H9 (cell line): ENCODE data around the gene TOR1B. TPM values are rescaled to one million over a fixed set of nuclear protein-coding genes. Genes with fewer than 3 reads are reported as not detected.
A peak's percentile ranks its signal among the peaks of the same experiment; 100 is the strongest.

Source experiments
- DNase-seq: peaks from one replicate; pipeline ENCODE4 v3.0.0-alpha.2; 2017
- H2AFZ ChIP-seq: one replicate; pipeline ENCODE4 v1.6.1; 2013; ENCODE audit warnings: mild to moderate bottlenecking, low read length, control low read depth, moderate library complexity
- H2AK5ac ChIP-seq: 2 replicates; pipeline ENCODE4 v1.6.1; 2013; ENCODE audit warnings: low read length, control low read depth, mixed read lengths; ENCODE audit not compliant: insufficient read length
- H2BK120ac ChIP-seq: one replicate; pipeline ENCODE4 v1.6.1; 2013; ENCODE audit warnings: low read depth, mild to moderate bottlenecking, low read length, control low read depth, inconsistent platforms; ENCODE audit not compliant: poor library complexity, severe bottlenecking
- H2BK12ac ChIP-seq: 2 replicates; pipeline ENCODE4 v1.6.1; 2013; ENCODE audit warnings: low read length, control low read depth, mixed read lengths, low read depth; ENCODE audit not compliant: insufficient read length
- H2BK15ac ChIP-seq: 2 replicates; pipeline ENCODE4 v1.6.1; 2013; ENCODE audit warnings: low read depth, low read length, control low read depth
- H2BK20ac ChIP-seq: one replicate; pipeline ENCODE4 v1.6.1; 2013; ENCODE audit warnings: low read depth, mild to moderate bottlenecking, low read length, control low read depth, inconsistent platforms; ENCODE audit not compliant: poor library complexity, severe bottlenecking
- H2BK5ac ChIP-seq: 2 replicates; pipeline ENCODE4 v1.6.1; 2013; ENCODE audit warnings: low read length, control low read depth, mixed read lengths; ENCODE audit not compliant: insufficient read length
- H3K14ac ChIP-seq: 2 replicates; pipeline ENCODE4 v1.6.1; 2013; ENCODE audit warnings: low read length, control low read depth; ENCODE audit not compliant: insufficient read depth
- H3K18ac ChIP-seq: 2 replicates; pipeline ENCODE4 v1.6.1; 2013; ENCODE audit warnings: low read depth, mild to moderate bottlenecking, mixed read lengths, low read length, control low read depth; ENCODE audit not compliant: insufficient read length
- H3K23ac ChIP-seq: 2 replicates; pipeline ENCODE4 v1.6.1; 2013; ENCODE audit warnings: low read length, control low read depth, mixed read lengths, low read depth; ENCODE audit not compliant: insufficient read length
- H3K23me2 ChIP-seq: 2 replicates; pipeline ENCODE4 v1.6.1; 2013; ENCODE audit warnings: low read depth, mild to moderate bottlenecking, mixed read lengths, low read length, control low read depth; ENCODE audit not compliant: insufficient read length, poor library complexity, severe bottlenecking
- H3K27ac ChIP-seq: 2 replicates; pipeline ENCODE4 v1.5.1; 2013; ENCODE audit warnings: low read length, control low read depth, mixed read lengths, low read depth; ENCODE audit not compliant: insufficient read length
- H3K27me3 ChIP-seq: 2 replicates; pipeline ENCODE4 v1.6.1; 2013; ENCODE audit warnings: low read length, control low read depth, inconsistent platforms; ENCODE audit not compliant: insufficient read depth
- H3K4ac ChIP-seq: 2 replicates; pipeline ENCODE4 v1.6.1; 2013; ENCODE audit warnings: low read depth, mild to moderate bottlenecking, control low read depth, inconsistent platforms, low read length, moderate library complexity
- H3K4me1 ChIP-seq: 2 replicates; pipeline ENCODE4 v1.6.1; 2013; ENCODE audit warnings: low read length, control low read depth, inconsistent platforms; ENCODE audit not compliant: insufficient read depth
- H3K4me2 ChIP-seq: 2 replicates; pipeline ENCODE4 v1.6.1; 2013; ENCODE audit warnings: low read length, control low read depth, mixed read lengths; ENCODE audit not compliant: insufficient read length, insufficient read depth
- H3K56ac ChIP-seq: 2 replicates; pipeline ENCODE4 v1.6.1; 2013; ENCODE audit warnings: low read depth, mild to moderate bottlenecking, mixed read lengths, low read length, control low read depth; ENCODE audit not compliant: insufficient read length
- H3K79me1 ChIP-seq: 2 replicates; pipeline ENCODE4 v1.6.1; 2013; ENCODE audit warnings: low read depth, mild to moderate bottlenecking, moderate library complexity, low read length, control low read depth, inconsistent platforms; ENCODE audit not compliant: insufficient read depth, poor library complexity, severe bottlenecking
- H3K79me2 ChIP-seq: 2 replicates; pipeline ENCODE4 v1.6.1; 2013; ENCODE audit warnings: low read length, control low read depth, inconsistent platforms; ENCODE audit not compliant: insufficient read depth
- H3K9ac ChIP-seq: 2 replicates; pipeline ENCODE4 v1.6.1; 2013; ENCODE audit warnings: low read length, control low read depth, mixed read lengths; ENCODE audit not compliant: insufficient read length; ENCODE audit errors: extremely low read depth
- H3K9me3 ChIP-seq: one replicate; pipeline ENCODE4 v1.6.1; 2013; ENCODE audit warnings: low read depth, low read length, inconsistent platforms; ENCODE audit not compliant: control insufficient read depth
- H3T11ph ChIP-seq: one replicate; pipeline ENCODE4 v1.6.1; 2013; ENCODE audit warnings: mild to moderate bottlenecking, low read length, control low read depth, inconsistent platforms
- H4K20me1 ChIP-seq: one replicate; pipeline ENCODE4 v1.6.1; 2013; ENCODE audit not compliant: control insufficient read depth, insufficient read length, insufficient read depth
- H4K5ac ChIP-seq: 2 replicates; pipeline ENCODE4 v1.6.1; 2013; ENCODE audit warnings: low read depth, mild to moderate bottlenecking, mixed read lengths, low read length, control low read depth; ENCODE audit not compliant: insufficient read length
- H4K8ac ChIP-seq: replicated peaks from 2 replicates; pipeline ENCODE4 v1.6.1; 2013; ENCODE audit warnings: low read length, control low read depth, mixed read lengths, low read depth; ENCODE audit not compliant: insufficient read length
- H4K91ac ChIP-seq: 2 replicates; pipeline ENCODE4 v1.6.1; 2013; ENCODE audit warnings: low read depth, mild to moderate bottlenecking, moderate library complexity, mixed read lengths, low read length, control low read depth; ENCODE audit not compliant: insufficient read length
- H3K27ac Mint-ChIP-seq, 3 experiments: 2 replicates in 2 of 3; 3 replicates in 1 of 3; pipeline ENCODE4 v1.8.0; 2020 to 2021; ENCODE audit warnings: mixed read lengths in 3 of 3, mild to moderate bottlenecking in 1 of 3, moderate library complexity in 1 of 3
- H3K27me3 Mint-ChIP-seq: 2 replicates; pipeline ENCODE4 v1.8.0; 2021; ENCODE audit warnings: low read depth, mild to moderate bottlenecking, moderate library complexity, mixed read lengths
- H3K36me3 Mint-ChIP-seq, 3 experiments: 2 replicates in 2 of 3; 3 replicates in 1 of 3; pipeline ENCODE4 v1.8.0; 2020 to 2021; ENCODE audit warnings: low read depth in 3 of 3, mixed read lengths in 3 of 3; ENCODE audit not compliant: insufficient read depth in 1 of 3
- H3K4me1 Mint-ChIP-seq, 2 experiments: 2 replicates each; pipeline ENCODE4 v1.8.0; 2020; ENCODE audit warnings: mixed read lengths in 2 of 2
- H3K4me3 Mint-ChIP-seq, 2 experiments: 2 replicates in 1 of 2; 3 replicates in 1 of 2; pipeline ENCODE4 v1.8.0; 2020 to 2021; ENCODE audit warnings: mild to moderate bottlenecking in 2 of 2, mixed read lengths in 2 of 2, moderate library complexity in 1 of 2
- H3K9me3 Mint-ChIP-seq, 2 experiments: 2 replicates in 1 of 2; 3 replicates in 1 of 2; pipeline ENCODE4 v1.8.0; 2020; ENCODE audit warnings: mild to moderate bottlenecking in 2 of 2, mixed read lengths in 2 of 2, moderate library complexity in 1 of 2
- WGBS: extraction: QIAGEN DNeasy Blood & Tissue Kit; methylation state at CpG from one replicate; pipeline ENCODE4 v1.1.7; 2013; ENCODE audit warnings: missing lambda C conversion rate, low lambda C conversion rate, mixed read lengths; ENCODE audit not compliant: insufficient read length; ENCODE audit errors: extremely low coverage; 5-methylcytosine and 5-hydroxymethylcytosine counted together
- total RNA-seq: library from RNA; stranded (reverse); gene quantifications from 2 replicates; pipeline ENCODE4 v1.2.1, GENCODE V29; 2021
- TF ChIP-seq, protein P1 (sequence below): fragments of 200-600 bp; sonication (generic); conservative IDR thresholded peaks from 3 replicates; pipeline ENCODE4 v1.8.0; 2021; ENCODE audit warnings: antibody characterized with exemption, mild to moderate bottlenecking

Gene TOR1B
- total RNA-seq, 1 experiment from 2014 or later = 18.1 TPM

DNA sequence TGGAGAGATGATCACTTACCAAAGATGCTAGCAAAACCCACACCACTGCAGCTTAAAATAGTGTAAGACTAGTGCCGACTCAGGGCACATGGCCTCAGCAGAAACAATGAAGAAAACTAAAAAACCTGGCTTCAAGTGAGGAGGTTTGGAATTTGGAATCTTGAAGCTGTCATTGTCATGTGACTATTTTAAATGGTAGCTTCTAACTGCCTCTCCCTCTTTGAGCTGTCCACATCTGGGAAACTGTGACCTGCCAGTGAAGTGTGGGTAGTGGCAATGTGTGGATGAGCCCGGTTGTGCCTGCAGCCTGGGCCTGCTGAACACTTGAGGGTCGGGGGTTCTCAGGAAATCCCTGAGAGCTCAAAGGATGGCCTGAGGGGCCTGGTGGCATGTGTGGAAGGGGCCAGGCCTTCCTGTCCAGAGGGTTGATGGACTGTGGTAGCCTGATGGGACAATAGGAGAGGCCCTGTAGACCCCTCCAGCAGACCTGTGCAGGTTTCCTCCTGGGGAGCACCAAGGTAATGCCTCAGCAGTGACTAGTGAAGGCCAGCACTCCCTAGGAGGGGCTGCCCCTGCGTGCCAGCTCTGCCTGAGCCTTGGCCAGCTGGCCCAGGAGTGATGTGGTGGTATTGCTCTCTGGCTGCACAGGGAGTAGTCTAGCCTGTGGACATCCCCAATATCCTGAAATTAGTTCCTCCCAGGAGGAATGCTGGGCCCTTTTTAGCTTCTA lies 45.9 kb downstream of the TOR1B start:
- no CpG with 5 or more reads among the region's 4 CpGs for WGBS
- Histone ChIP-seq H3K4me1 (no peaks in the 10 kb centered on the region), H3K4me2 (no peak overlapping the region), H3K56ac (no peak overlapping the region), H2BK120ac (no peak overlapping the region), H2AFZ (no peak overlapping the region), H4K5ac (no peak overlapping the region), H4K20me1 (no peaks in the 10 kb centered on the region), H3K23ac (no peak overlapping the region), H3T11ph (no peak overlapping the region), H4K91ac (no peak overlapping the region), H3K9me3 (no peaks in the 10 kb centered on the region), H3K14ac (no peak overlapping the region; the same call in 1 of the 2 replicates), H2BK15ac (no peak overlapping the region), H2AK5ac (no peak overlapping the region), H3K23me2 (no peaks in the 10 kb centered on the region), H3K27me3 (no peaks in the 10 kb centered on the region), H3K4ac (no peak overlapping the region), H4K8ac (no peak overlapping the region), H2BK12ac (no peak overlapping the region), H2BK5ac (no peak overlapping the region), H3K27ac (no peak overlapping the region), H2BK20ac (no peak overlapping the region), H3K9ac (no peak overlapping the region), H3K79me1 (no peaks in the 10 kb centered on the region), H3K79me2 (no peaks in the 10 kb centered on the region), H3K18ac (no peak overlapping the region)
- Mint-ChIP-seq H3K4me1 (no peaks in the 10 kb centered on the region), H3K27ac (peak overlapping the region in 1 of 3 experiments; percentile 64; a peak in 3 of 7 replicates), H3K27me3 (no peaks in the 10 kb centered on the region), H3K4me3 (no peak overlapping the region), H3K36me3 (peaks cover 0 to 28% (median 14%) of the 10 kb centered on the region in 3 experiments; a peak in 6 of 7 replicates), H3K9me3 (no peaks in the 10 kb centered on the region)
- DNase-seq = no peak
- TF ChIP-seq, protein P1, sequence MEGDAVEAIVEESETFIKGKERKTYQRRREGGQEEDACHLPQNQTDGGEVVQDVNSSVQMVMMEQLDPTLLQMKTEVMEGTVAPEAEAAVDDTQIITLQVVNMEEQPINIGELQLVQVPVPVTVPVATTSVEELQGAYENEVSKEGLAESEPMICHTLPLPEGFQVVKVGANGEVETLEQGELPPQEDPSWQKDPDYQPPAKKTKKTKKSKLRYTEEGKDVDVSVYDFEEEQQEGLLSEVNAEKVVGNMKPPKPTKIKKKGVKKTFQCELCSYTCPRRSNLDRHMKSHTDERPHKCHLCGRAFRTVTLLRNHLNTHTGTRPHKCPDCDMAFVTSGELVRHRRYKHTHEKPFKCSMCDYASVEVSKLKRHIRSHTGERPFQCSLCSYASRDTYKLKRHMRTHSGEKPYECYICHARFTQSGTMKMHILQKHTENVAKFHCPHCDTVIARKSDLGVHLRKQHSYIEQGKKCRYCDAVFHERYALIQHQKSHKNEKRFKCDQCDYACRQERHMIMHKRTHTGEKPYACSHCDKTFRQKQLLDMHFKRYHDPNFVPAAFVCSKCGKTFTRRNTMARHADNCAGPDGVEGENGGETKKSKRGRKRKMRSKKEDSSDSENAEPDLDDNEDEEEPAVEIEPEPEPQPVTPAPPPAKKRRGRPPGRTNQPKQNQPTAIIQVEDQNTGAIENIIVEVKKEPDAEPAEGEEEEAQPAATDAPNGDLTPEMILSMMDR = no peak
